PC-9 (cell line): ENCODE data around the gene HPCAL1.

Source experiments
- EZH2 ChIP-seq: fragments of 200-600 bp; sonication (generic); IDR thresholded peaks from 2 replicates; pipeline ENCODE4 v1.8.0; 2017; ENCODE audit warnings: antibody characterized with exemption, low read depth
- TF ChIP-seq, protein P1 (sequence below): fragments of 200-600 bp; sonication (generic); conservative IDR thresholded peaks from 2 replicates; pipeline ENCODE4 v1.6.1; 2017; ENCODE audit warnings: mixed run types, antibody characterized with exemption, mild to moderate bottlenecking, moderate library complexity

DNA sequence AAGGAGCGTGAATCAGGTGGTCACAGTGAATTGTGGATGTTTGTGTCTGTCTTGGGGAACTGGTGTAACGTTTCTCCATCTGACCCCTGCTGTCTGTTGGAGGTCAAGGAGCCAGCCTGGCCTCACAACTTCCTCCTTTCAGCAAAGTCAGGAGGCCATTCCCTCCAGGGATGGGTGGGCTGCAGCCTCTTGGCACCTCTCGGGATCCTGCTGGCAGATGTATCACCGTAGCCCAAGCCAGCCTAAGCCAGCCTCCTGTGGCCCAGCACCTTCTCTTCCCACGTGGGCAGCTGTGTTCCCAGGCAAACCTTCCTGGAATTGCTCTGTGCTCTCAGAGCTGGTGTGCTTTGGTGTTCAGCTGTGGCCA is 30.5 kb downstream of the HPCAL1 start:
- TF ChIP-seq, protein P1, sequence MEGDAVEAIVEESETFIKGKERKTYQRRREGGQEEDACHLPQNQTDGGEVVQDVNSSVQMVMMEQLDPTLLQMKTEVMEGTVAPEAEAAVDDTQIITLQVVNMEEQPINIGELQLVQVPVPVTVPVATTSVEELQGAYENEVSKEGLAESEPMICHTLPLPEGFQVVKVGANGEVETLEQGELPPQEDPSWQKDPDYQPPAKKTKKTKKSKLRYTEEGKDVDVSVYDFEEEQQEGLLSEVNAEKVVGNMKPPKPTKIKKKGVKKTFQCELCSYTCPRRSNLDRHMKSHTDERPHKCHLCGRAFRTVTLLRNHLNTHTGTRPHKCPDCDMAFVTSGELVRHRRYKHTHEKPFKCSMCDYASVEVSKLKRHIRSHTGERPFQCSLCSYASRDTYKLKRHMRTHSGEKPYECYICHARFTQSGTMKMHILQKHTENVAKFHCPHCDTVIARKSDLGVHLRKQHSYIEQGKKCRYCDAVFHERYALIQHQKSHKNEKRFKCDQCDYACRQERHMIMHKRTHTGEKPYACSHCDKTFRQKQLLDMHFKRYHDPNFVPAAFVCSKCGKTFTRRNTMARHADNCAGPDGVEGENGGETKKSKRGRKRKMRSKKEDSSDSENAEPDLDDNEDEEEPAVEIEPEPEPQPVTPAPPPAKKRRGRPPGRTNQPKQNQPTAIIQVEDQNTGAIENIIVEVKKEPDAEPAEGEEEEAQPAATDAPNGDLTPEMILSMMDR = no peak
- no peak for TF ChIP-seq EZH2
